Common myeloid progenitor, CD34-positive (primary cell): ENCODE data around the gene EPHA3.

ENCODE experiments used
- CTCF ChIA-PET: fragments of 350-600 bp; sonication (Branson Sonifier 250); formaldehyde crosslinking; loops from one replicate; lab custom pipeline; 2021; ENCODE audit warnings: antibody characterized with exemption; lab: Charles Lee
- POLR2A ChIA-PET: fragments of 350-600 bp; sonication (Branson Sonifier 250); formaldehyde crosslinking; loops from one replicate; lab custom pipeline; 2021; ENCODE audit warnings: antibody characterized with exemption; lab: Charles Lee
- DNase-seq, 3 donors: peaks; one replicate each; pipeline versions ENCODE4 v3.0.0 to v3.0.0-alpha.2; 2013
- H3K27ac ChIP-seq, 2 experiments: 1 replicate in 1 of 2; 2 replicates in 1 of 2; pipeline ENCODE4 v1.7.0; 2013; ENCODE audit warnings: inconsistent platforms in 2 of 2, low read length in 2 of 2, mild to moderate bottlenecking in 2 of 2, low read depth in 1 of 2, moderate library complexity in 1 of 2; ENCODE audit not compliant: severe bottlenecking in 2 of 2, insufficient read depth in 1 of 2, poor library complexity in 1 of 2
- H3K27me3 ChIP-seq, 5 experiments: replicated peaks in 2 of 5; 1 replicate in 3 of 5; 2 replicates in 2 of 5; pipeline versions ENCODE4 v1.6.1 to v1.7.0; 2013; ENCODE audit warnings: low read length in 4 of 5, mild to moderate bottlenecking in 2 of 5, moderate library complexity in 2 of 5, inconsistent platforms in 1 of 5; ENCODE audit not compliant: insufficient read depth in 5 of 5, control insufficient read depth in 4 of 5
- H3K36me3 ChIP-seq, 4 experiments: 1 replicate in 2 of 4; 2 replicates in 2 of 4; pipeline versions ENCODE4 v1.6.1 to v1.7.0; 2013; ENCODE audit warnings: low read length in 3 of 4, control low read depth in 1 of 4, mild to moderate bottlenecking in 1 of 4; ENCODE audit not compliant: control insufficient read depth in 4 of 4, insufficient read depth in 4 of 4
- H3K4me1 ChIP-seq, 4 experiments: 1 replicate in 3 of 4; 2 replicates in 1 of 4; pipeline versions ENCODE4 v1.6.1 to v1.7.1; 2013; ENCODE audit warnings: low read length in 3 of 4, mild to moderate bottlenecking in 3 of 4, control low read depth in 1 of 4, inconsistent platforms in 1 of 4, moderate library complexity in 1 of 4; ENCODE audit not compliant: control insufficient read depth in 4 of 4, insufficient read depth in 4 of 4; ENCODE audit errors: control extremely low read depth in 1 of 4
- H3K4me3 ChIP-seq, 7 experiments: 1 replicate in 4 of 7; 2 replicates in 3 of 7; pipeline versions ENCODE4 v1.5.1 to v1.7.0; 2013; ENCODE audit warnings: mild to moderate bottlenecking in 7 of 7, low read length in 6 of 7, moderate library complexity in 6 of 7, inconsistent platforms in 2 of 7, low read depth in 2 of 7, control low read depth in 1 of 7; ENCODE audit not compliant: insufficient read depth in 4 of 7, control insufficient read depth in 1 of 7; ENCODE audit errors: extremely low read depth in 1 of 7
- H3K9me3 ChIP-seq, 5 experiments: 1 replicate in 4 of 5; 2 replicates in 1 of 5; pipeline versions ENCODE4 v1.6.1 to v1.7.1; 2013; ENCODE audit warnings: low read length in 4 of 5, mild to moderate bottlenecking in 2 of 5, inconsistent platforms in 1 of 5, low read depth in 1 of 5, moderate library complexity in 1 of 5; ENCODE audit not compliant: control insufficient read depth in 4 of 5, insufficient read depth in 2 of 5; ENCODE audit errors: control extremely low read depth in 1 of 5
- WGBS: methylation state at CpG from one replicate; pipeline ENCODE4 v1.1.5; 2013; ENCODE audit not compliant: insufficient coverage; 5-methylcytosine and 5-hydroxymethylcytosine counted together

The EPHA3 gene

GRCh38 chr3:89314454-89315098, 207.2 kb downstream of the EPHA3 start:
- WGBS: no CpG with 5 or more reads among the region's 3 CpGs
- CTCF ChIA-PET: interaction anchor here (1.0 kb wide), 1 partner anchor 22 kb away, joined by 3 read pairs; no protein-coding TSS in a partner anchor
- DNase-seq: peak; percentile 29 to 63 (median 51)
- H3K36me3 ChIP-seq: no peaks in the 10 kb centered on the region
- no peaks in the 10 kb centered on the region for H3K4me1 ChIP-seq
- H3K9me3 ChIP-seq: no peaks in the 10 kb centered on the region
- H3K4me3 ChIP-seq: no peak overlapping the region
- no peaks in the 10 kb centered on the region for H3K27me3 ChIP-seq
- H3K27ac ChIP-seq: no peak overlapping the region
- POLR2A ChIA-PET: no interaction called here

DNA sequence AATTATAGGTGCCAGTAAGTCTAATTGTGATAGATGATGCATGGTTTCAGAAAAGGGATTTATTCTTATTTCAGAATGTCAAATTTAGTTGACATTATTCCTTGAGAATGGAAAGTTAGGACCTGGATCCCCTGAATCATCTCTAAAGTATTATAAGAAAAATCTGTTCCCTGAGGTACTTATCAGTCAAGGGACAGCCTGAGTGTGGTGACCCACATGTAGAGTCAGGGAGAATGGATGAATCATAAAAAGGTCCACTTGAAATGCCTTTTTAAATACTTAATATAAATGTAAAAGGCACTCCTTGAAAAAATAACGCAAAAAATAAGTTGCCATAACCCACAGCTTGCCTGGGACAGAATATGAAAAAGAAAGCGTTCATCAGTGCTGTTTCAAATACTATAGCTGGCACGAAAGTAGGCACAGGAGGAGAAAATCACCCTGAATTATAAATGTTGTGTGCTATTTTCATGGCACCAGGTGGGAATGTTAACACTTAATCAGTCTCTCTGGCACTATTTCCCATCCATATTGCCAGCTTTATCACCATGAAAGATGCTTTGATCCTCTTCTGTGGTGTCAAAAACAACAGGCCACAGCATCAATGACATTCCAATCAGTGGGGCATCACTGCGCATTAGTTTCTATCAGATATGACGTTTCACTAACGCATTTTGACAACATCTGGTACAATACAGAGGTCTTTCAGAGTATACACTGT, 208.5 kb downstream of the EPHA3 start:
- H3K9me3 ChIP-seq: no peaks in the 10 kb centered on the region
- no peaks in the 10 kb centered on the region for H3K27me3 ChIP-seq
- no peak for DNase-seq
- POLR2A ChIA-PET: no interaction called here
- H3K27ac ChIP-seq: no peak overlapping the region
- H3K4me3 ChIP-seq: no peak overlapping the region
- CTCF ChIA-PET: no interaction called here
- no peaks in the 10 kb centered on the region for H3K36me3 ChIP-seq
- 100% methylated on average over 2 of the region's 6 CpGs for WGBS
- no peaks in the 10 kb centered on the region for H3K4me1 ChIP-seq

DNA sequence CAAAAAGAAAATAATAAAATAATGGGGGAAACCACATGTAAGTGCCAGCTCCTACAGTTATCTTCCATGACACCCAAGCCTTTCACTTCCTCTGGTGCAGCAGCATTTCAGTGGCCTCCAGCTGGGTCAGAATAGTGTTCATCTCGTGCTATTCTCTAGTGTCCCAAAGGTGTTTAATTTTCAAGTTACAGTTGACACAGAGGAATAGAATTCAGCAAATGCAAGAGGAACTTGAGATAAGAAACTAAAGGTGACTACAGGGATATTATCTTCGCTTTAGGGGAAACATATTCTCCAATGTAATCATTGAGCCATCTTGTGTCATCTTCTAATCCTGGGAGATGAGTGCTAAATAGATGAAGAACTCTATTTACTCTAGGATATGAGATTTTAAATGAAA, 212.8 kb downstream of the EPHA3 start:
- CTCF ChIA-PET: no interaction called here

DNA sequence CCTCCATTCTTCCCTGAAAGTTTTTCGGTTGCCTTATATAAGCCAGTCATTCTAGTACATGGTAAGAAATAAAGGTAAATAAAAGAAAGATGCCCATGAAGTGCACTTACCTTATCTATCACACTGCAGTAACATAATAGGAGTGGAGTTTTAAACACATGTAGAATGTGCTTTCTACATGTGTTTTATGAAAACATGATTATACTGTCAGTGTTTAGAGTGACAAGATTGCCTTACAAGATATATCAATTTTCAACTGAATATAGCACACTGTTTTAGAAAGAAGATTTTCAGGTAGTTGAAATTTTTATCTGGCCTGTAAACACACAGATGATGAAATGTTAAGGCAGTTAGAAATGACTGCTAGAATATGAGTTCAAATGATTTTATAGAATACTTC, 219.6 kb downstream of the EPHA3 start:
- H3K27ac ChIP-seq: no peak overlapping the region
- no peaks in the 10 kb centered on the region for H3K27me3 ChIP-seq
- H3K9me3 ChIP-seq: no peaks in the 10 kb centered on the region
- H3K4me1 ChIP-seq: no peaks in the 10 kb centered on the region
- no peak overlapping the region for H3K4me3 ChIP-seq
- CTCF ChIA-PET: no interaction called here
- WGBS: no CpG with 5 or more reads among the region's 1 CpG
- H3K36me3 ChIP-seq: no peaks in the 10 kb centered on the region
- POLR2A ChIA-PET: no interaction called here
- no peak for DNase-seq

More for the DNA sequence above, 212.8 kb downstream of the EPHA3 start:
- H3K9me3 ChIP-seq: no peaks in the 10 kb centered on the region
- H3K4me1 ChIP-seq: no peaks in the 10 kb centered on the region
- no peak overlapping the region for H3K27ac ChIP-seq
- no peak overlapping the region for H3K4me3 ChIP-seq
- POLR2A ChIA-PET: no interaction called here
- 67% methylated on average over 1 of the region's 2 CpGs for WGBS
- no peak for DNase-seq
- no peaks in the 10 kb centered on the region for H3K27me3 ChIP-seq
- no peaks in the 10 kb centered on the region for H3K36me3 ChIP-seq

DNA sequence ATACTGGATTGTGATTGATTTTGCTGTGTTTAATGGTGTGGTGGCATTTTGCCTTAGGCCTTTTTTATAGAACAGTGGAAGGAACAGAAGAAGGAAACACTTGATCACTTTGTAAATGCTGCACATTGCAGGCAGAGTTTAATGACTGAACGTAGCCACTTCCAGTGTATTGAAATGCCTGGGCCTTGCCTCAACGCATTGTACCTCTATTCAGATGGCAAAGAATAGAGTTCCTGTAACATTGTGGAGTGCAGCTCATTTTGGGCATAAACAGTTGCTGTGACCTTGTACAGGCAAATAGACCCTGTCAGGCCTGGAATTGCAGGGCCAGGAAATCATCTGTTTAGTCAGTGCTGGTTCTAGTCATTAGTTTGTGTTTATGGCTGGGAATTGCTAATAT, 225.0 kb downstream of the EPHA3 start:
- ChIA-PET POLR2A (no interaction called here), CTCF (interaction anchor here (1.5 kb wide), 1 partner anchor 11 kb away, joined by 4 read pairs; no protein-coding TSS in a partner anchor)
- DNase-seq: no peak
- 96% methylated on average over 2 of the region's 2 CpGs for WGBS
- Histone ChIP-seq H3K27ac (no peak overlapping the region), H3K27me3 (no peaks in the 10 kb centered on the region), H3K36me3 (no peaks in the 10 kb centered on the region), H3K9me3 (no peaks in the 10 kb centered on the region), H3K4me1 (peaks cover 0 to 2% (median 0%) of the 10 kb centered on the region in 4 experiments), H3K4me3 (no peak overlapping the region)

DNA sequence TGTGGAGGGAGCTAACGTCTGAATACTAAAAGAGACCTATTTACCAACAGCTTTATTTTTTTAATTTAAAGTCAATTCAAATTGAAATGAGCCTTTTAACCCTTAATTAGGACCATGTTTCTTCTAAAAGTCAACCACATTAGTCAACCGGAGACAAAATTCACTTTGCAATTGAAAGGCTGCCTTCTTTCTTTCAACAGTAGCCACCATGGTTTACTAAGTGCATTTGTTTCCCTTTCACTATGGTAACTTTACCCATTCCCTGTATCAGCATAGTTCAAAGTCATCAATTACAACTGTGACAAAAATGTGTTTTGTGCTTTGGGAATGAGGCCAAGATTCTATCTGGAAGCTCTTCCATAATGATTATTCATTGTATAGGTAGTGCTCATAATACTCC, 225.4 kb downstream of the EPHA3 start:
- Histone ChIP-seq H3K4me3 (no peak overlapping the region), H3K27me3 (no peaks in the 10 kb centered on the region), H3K9me3 (no peaks in the 10 kb centered on the region), H3K27ac (no peak overlapping the region), H3K36me3 (no peaks in the 10 kb centered on the region), H3K4me1 (peaks cover 0 to 2% (median 0%) of the 10 kb centered on the region in 4 experiments)
- ChIA-PET CTCF (interaction anchor here (1.5 kb wide), 1 partner anchor 12 kb away, joined by 4 read pairs; no protein-coding TSS in a partner anchor), POLR2A (no interaction called here)
- WGBS: 91% methylated on average over 1 of the region's 2 CpGs
- no peak for DNase-seq

- no peak for DNase-seq
- POLR2A ChIA-PET: no interaction called here
These were observed 228.3 kb downstream of the EPHA3 start for GRCh38 chr3:89335693-89336092.

More at GRCh38 chr3:89335693-89336092, 228.3 kb downstream of the EPHA3 start:
- CTCF ChIA-PET: interaction anchor here (1.0 kb wide), 1 partner anchor 21 kb away, joined by 3 read pairs; no protein-coding TSS in a partner anchor
- H3K27ac ChIP-seq: no peak overlapping the region
- H3K9me3 ChIP-seq: no peaks in the 10 kb centered on the region
- peaks cover 0 to 2% (median 0%) of the 10 kb centered on the region in 4 experiments for H3K4me1 ChIP-seq
- H3K27me3 ChIP-seq: no peaks in the 10 kb centered on the region
- H3K4me3 ChIP-seq: no peak overlapping the region
- WGBS: 100% methylated on average over 2 of the region's 2 CpGs
- no peaks in the 10 kb centered on the region for H3K36me3 ChIP-seq
